PC-3 (cell line): ENCODE data around the gene ALG12.

Experiments used
- CTCF ChIP-seq: fragments of 300-600 bp; sonication (generic); conservative IDR thresholded peaks from 2 replicates; pipeline ENCODE4 v1.5.1; 2017; ENCODE audit warnings: antibody characterized with exemption, low read depth, mild to moderate bottlenecking, low read length
- EZH2 ChIP-seq: fragments of 300-600 bp; sonication (generic); IDR thresholded peaks from one replicate; pipeline ENCODE4 v1.6.1; 2017; ENCODE audit warnings: antibody characterized with exemption, mild to moderate bottlenecking, low read length; ENCODE audit not compliant: unreplicated experiment
- EZH2phosphoT487 ChIP-seq: fragments of 300-600 bp; sonication (generic); IDR thresholded peaks from 2 replicates; pipeline ENCODE4 v1.6.1; 2018; ENCODE audit warnings: mild to moderate bottlenecking, antibody characterized with exemption, low read length, borderline replicate concordance

GRCh38 chr22:49878206-49878605, 40.0 kb downstream of the ALG12 start:
- TF ChIP-seq EZH2 (no peak), CTCF (no peak), EZH2phosphoT487 (no peak)
